ENCODE results near the gene GSTT4.

- no peak for TF ChIP-seq YY1 (IDR thresholded peaks at IDR 0.05; ENCODE audit: insufficient read depth, insufficient read length)
- TF ChIP-seq ZNF274 (IDR thresholded peaks at IDR 0.05; ENCODE audit: low read depth, low read length), result no peak
Measured at GRCh38 chr22:24026733-24027132, 21.5 kb upstream of the GSTT4 start.

Data from NT2/D1 (cell line).